Mucosa of rectum (tissue), 2 donors: Measurements from ENCODE around the gene OR6X1.
"Not testable (repeated sequence)": the region's sequence is repeated elsewhere in the genome, so short reads cannot be mapped to it uniquely, and the experiment has no call there.

ENCODE experiments used
- H3K27ac ChIP-seq, 2 donors: one replicate each; pipeline ENCODE4 v1.7.0; 2013; ENCODE audit warnings: inconsistent platforms in 2 of 2, low read depth in 2 of 2, low read length in 2 of 2
- H3K27me3 ChIP-seq, 2 donors: one replicate each; pipeline ENCODE4 v1.7.0; 2013; ENCODE audit warnings: low read length in 2 of 2; ENCODE audit not compliant: control insufficient read depth in 2 of 2, insufficient read depth in 2 of 2
- H3K36me3 ChIP-seq, 2 donors: one replicate each; pipeline ENCODE4 v1.7.0; 2013; ENCODE audit warnings: low read length in 2 of 2; ENCODE audit not compliant: control insufficient read depth in 2 of 2, insufficient read depth in 2 of 2
- H3K4me1 ChIP-seq, 2 donors: one replicate each; pipeline ENCODE4 v1.7.0; 2013; ENCODE audit warnings: low read length in 2 of 2, mild to moderate bottlenecking in 1 of 2; ENCODE audit not compliant: control insufficient read depth in 2 of 2, insufficient read depth in 2 of 2
- H3K4me3 ChIP-seq, 2 donors: one replicate each; pipeline ENCODE4 v1.7.0; 2013; ENCODE audit warnings: low read length in 2 of 2
- H3K9ac ChIP-seq, 2 donors: one replicate each; pipeline ENCODE4 v1.7.0; 2013; ENCODE audit warnings: low read length in 2 of 2, low read depth in 1 of 2, mild to moderate bottlenecking in 1 of 2
- H3K9me3 ChIP-seq, 2 donors: one replicate each; pipeline ENCODE4 v1.7.0; 2013; ENCODE audit warnings: low read length in 2 of 2; ENCODE audit not compliant: control insufficient read depth in 2 of 2
- donor health status: healthy.
- donor health status: Normal muscosa, but diverticular disease.

OR6X1 gene

DNA sequence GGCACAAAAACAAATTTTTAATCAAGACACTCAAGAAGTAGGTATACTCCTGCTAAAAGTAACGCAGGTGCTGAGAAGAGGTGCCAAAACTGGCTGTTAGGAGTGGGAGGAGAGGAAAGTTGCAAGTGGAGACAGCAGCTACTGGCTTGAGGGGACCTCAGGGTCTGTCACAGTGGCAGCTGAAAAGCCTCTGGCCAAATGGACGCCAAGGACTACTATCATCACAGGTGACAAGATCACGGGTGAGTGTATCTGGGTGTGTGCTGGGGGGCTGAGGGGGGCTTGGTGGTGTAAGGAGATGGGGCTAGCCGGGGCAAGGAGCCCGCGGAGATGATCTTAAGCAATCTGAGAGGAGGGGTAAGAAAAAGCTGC, 13.5 kb downstream of the OR6X1 start:
- Histone ChIP-seq H3K4me3 (peak overlapping the region; percentile 79 to 91), H3K27me3 (no peaks in the 10 kb centered on the region), H3K36me3 (no peaks in the 10 kb centered on the region), H3K27ac (peak overlapping the region in 1 of 2 donors; percentile 32), H3K9me3 (no peaks in the 10 kb centered on the region), H3K9ac (peak overlapping the region; percentile 72 to 83), H3K4me1 (peaks cover 4 to 14% of the 10 kb centered on the region in 2 donors)

DNA sequence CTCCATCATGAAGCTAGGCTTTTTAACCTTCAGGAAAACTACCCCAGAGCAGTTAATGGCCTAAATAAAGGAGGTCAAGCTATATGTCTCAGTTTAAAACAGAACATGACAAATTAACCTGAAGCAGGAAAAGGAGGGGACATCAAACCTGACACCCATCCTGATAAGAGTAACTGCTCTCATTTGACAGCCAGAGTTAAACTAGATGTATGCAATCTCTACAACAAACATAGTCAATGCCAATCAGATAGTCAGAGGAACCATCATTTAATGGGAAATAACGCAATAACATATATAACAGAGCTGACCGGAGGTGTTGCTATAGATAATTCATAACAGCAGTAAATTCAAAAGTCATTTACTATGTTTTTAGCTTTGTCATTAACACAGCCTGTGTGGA, 15.9 kb downstream of the OR6X1 start:
- no peak overlapping the region for H3K4me3 ChIP-seq
- no peak overlapping the region for H3K27ac ChIP-seq
- H3K36me3 ChIP-seq, result no peaks in the 10 kb centered on the region
- no peaks in the 10 kb centered on the region for H3K9me3 ChIP-seq
- no peaks in the 10 kb centered on the region for H3K27me3 ChIP-seq
- H3K9ac ChIP-seq, result no peak overlapping the region
- peaks cover 4 to 14% of the 10 kb centered on the region in 2 donors for H3K4me1 ChIP-seq

GRCh38 chr11:123736769-123737168, 17.5 kb downstream of the OR6X1 start:
- H3K27me3 ChIP-seq, result no peaks in the 10 kb centered on the region
- no peak overlapping the region for H3K27ac ChIP-seq
- no peaks in the 10 kb centered on the region for H3K9me3 ChIP-seq
- no peak overlapping the region for H3K9ac ChIP-seq
- peaks cover 4 to 9% of the 10 kb centered on the region in 2 donors for H3K4me1 ChIP-seq
- H3K4me3 ChIP-seq, result no peak overlapping the region
- H3K36me3 ChIP-seq, result no peaks in the 10 kb centered on the region

- Histone ChIP-seq H3K4me3 (no peak overlapping the region), H3K4me1 (no peaks in the 10 kb centered on the region), H3K27ac (no peak overlapping the region), H3K9ac (no peak overlapping the region), H3K36me3 (peaks cover 57 to 61% of the 10 kb centered on the region in 2 donors), H3K9me3 (peaks cover 0 to 4% of the 10 kb centered on the region in 2 donors), H3K27me3 (no peaks in the 10 kb centered on the region)
Measured at GRCh38 chr11:123729602-123730001, 24.7 kb downstream of the OR6X1 start.

GRCh38 chr11:123725995-123726655, 28.2 kb downstream of the OR6X1 start:
- no peak overlapping the region for H3K4me3 ChIP-seq
- no peak overlapping the region for H3K27ac ChIP-seq
- peaks cover 57 to 62% of the 10 kb centered on the region in 2 donors for H3K36me3 ChIP-seq
- H3K9me3 ChIP-seq, result peaks cover 0 to 4% of the 10 kb centered on the region in 2 donors
- H3K9ac ChIP-seq, result no peak overlapping the region
- H3K27me3 ChIP-seq, result no peaks in the 10 kb centered on the region
- no peaks in the 10 kb centered on the region for H3K4me1 ChIP-seq

DNA sequence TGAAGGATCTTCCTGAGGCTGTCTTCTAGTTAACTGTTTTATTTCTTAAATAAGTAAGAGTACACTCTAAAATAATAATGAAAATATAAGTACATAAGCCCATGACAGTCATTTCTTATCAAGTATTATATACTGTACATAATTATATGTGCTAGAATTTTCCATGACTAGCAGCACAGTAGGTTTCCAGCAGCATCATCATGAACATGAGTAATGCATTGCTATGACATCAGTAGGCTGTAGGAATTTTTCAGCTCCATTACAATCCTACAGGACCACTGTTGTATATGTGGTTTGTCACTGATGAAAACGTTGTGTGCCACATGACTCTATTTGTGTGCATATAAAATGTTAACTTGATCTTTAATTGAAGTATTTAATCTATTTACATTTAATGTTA, 34.9 kb downstream of the OR6X1 start:
- H3K36me3 ChIP-seq, result no peaks in the 10 kb centered on the region
- no peaks in the 10 kb centered on the region for H3K27me3 ChIP-seq
- H3K4me3 ChIP-seq, result no peak overlapping the region
- H3K27ac ChIP-seq, result no peak overlapping the region
- no peaks in the 10 kb centered on the region for H3K4me1 ChIP-seq
- no peaks in the 10 kb centered on the region for H3K9me3 ChIP-seq
- H3K9ac ChIP-seq, result no peak overlapping the region

DNA sequence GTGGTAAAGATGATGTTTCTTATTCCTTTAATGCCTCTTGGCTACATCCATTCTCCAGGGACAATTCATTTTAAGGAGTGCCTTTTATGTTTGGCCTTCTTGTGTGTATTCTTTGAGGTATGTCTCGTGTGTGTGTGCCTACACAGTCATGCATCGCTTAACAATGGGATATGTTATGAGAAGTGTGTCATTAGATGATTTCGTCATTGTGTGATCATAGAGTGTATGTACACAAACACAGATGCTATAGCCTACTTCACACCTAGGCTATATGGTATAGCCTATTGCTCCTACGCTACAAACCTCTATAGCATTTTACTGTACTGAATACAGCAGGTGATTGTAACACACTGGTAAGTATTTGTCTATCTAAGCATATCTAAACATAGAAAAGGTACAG, 35.8 kb downstream of the OR6X1 start:
- Histone ChIP-seq H3K27ac (no peak overlapping the region), H3K4me1 (no peaks in the 10 kb centered on the region), H3K27me3 (no peaks in the 10 kb centered on the region), H3K4me3 (no peak overlapping the region), H3K9me3 (no peaks in the 10 kb centered on the region), H3K9ac (no peak overlapping the region), H3K36me3 (no peaks in the 10 kb centered on the region)

- Histone ChIP-seq H3K4me1 (no peaks in the 10 kb centered on the region), H3K9me3 (no peaks in the 10 kb centered on the region), H3K9ac (no peak overlapping the region), H3K4me3 (no peak overlapping the region), H3K36me3 (no peaks in the 10 kb centered on the region), H3K27me3 (no peaks in the 10 kb centered on the region), H3K27ac (no peak overlapping the region)
Measured at GRCh38 chr11:123718063-123718462, 36.3 kb downstream of the OR6X1 start.

DNA sequence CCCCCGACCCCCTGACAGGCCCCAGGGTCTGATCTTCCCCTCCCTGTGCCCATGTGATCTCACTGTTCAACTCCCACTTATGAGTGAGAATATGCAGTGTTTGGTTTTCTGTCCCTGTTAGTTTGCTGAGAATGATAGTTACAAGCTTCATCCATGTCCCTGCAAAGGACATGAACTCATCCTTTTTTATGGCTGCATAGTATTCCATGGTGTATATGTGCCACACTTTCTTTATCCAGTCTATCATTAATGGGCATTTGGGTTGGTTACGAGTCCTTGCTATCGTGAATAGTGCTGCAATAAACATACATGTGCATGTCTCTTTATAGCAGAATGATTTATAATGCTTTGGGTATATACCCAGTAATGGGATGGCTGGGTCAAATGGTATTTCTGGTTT, 41.7 kb downstream of the OR6X1 start:
- H3K9me3 ChIP-seq, H3K36me3 ChIP-seq, H3K4me3 ChIP-seq, H3K4me1 ChIP-seq, H3K9ac ChIP-seq, H3K27ac ChIP-seq, H3K27me3 ChIP-seq: not testable (repeated sequence)

GRCh38 chr11:123707606-123708205, 46.6 kb downstream of the OR6X1 start:
- Histone ChIP-seq H3K4me3 (no peak overlapping the region), H3K36me3 (no peaks in the 10 kb centered on the region), H3K27me3 (no peaks in the 10 kb centered on the region), H3K4me1 (no peaks in the 10 kb centered on the region), H3K27ac (no peak overlapping the region), H3K9me3 (no peaks in the 10 kb centered on the region), H3K9ac (no peak overlapping the region)
